Measurements from ENCODE around the gene KIAA0930. TPM values are rescaled to one million over a fixed set of nuclear protein-coding genes. Genes with fewer than 3 reads are reported as not detected.

The KIAA0930 gene
- total RNA-seq, 4 donors from 2014 or later, result 9.4 to 31.8 (median 19.6) TPM

- H3K9me3 ChIP-seq, result no peaks in the 10 kb centered on the region
- no peak for DNase-seq
- peak overlapping the region; percentile 68 to 77 for H3K27ac ChIP-seq
- H3K4me3 ChIP-seq, result no peak overlapping the region
- no peaks in the 10 kb centered on the region for H3K27me3 ChIP-seq
- intact Hi-C loops (cut with DNase I; ENCODE audit: low total_unique reads), result no loop called here
- peaks cover 1% of the 10 kb centered on the region in 2 donors for H3K4me1 ChIP-seq
- no peaks in the 10 kb centered on the region for H3K36me3 ChIP-seq
- TF ChIP-seq CTCF (IDR thresholded peaks at IDR 0.05) (no peak), POLR2A (IDR thresholded peaks at IDR 0.05) (no peak)
Measured at GRCh38 chr22:45159652-45160462, 80.8 kb downstream of the KIAA0930 start.

- intact Hi-C loops (cut with DNase I; ENCODE audit: low total_unique reads), result no loop called here
- no peaks in the 10 kb centered on the region for H3K4me1 ChIP-seq
Measured at GRCh38 chr22:45157907-45158306, 82.8 kb downstream of the KIAA0930 start.

GRCh38 chr22:45155050-45155840 is 85.4 kb downstream of the KIAA0930 start:
- H3K27ac ChIP-seq, result no peak overlapping the region
- H3K36me3 ChIP-seq, result no peaks in the 10 kb centered on the region
- H3K4me3 ChIP-seq, result no peak overlapping the region
- intact Hi-C loops (cut with DNase I; ENCODE audit: low total_unique reads), result no loop called here
- H3K4me1 ChIP-seq, result no peaks in the 10 kb centered on the region
- no peaks in the 10 kb centered on the region for H3K9me3 ChIP-seq
- no peak for DNase-seq
- no peaks in the 10 kb centered on the region for H3K27me3 ChIP-seq
- no peak for TF ChIP-seq CTCF (IDR thresholded peaks at IDR 0.05)
- no peak for TF ChIP-seq POLR2A (IDR thresholded peaks at IDR 0.05)

More at GRCh38 chr22:45157907-45158306, 82.8 kb downstream of the KIAA0930 start:
- H3K4me3 ChIP-seq, result no peak overlapping the region
- TF ChIP-seq POLR2A (IDR thresholded peaks at IDR 0.05) (no peak), CTCF (IDR thresholded peaks at IDR 0.05) (no peak)
- no peak for DNase-seq
- peak overlapping the region; percentile 68 to 77 for H3K27ac ChIP-seq
- H3K9me3 ChIP-seq, result no peaks in the 10 kb centered on the region
- H3K36me3 ChIP-seq, result no peaks in the 10 kb centered on the region
- H3K27me3 ChIP-seq, result no peaks in the 10 kb centered on the region

- no peak for DNase-seq
- Histone ChIP-seq H3K4me3 (no peak overlapping the region), H3K36me3 (no peaks in the 10 kb centered on the region), H3K27ac (no peak overlapping the region), H3K4me1 (no peaks in the 10 kb centered on the region), H3K9me3 (no peaks in the 10 kb centered on the region), H3K27me3 (no peaks in the 10 kb centered on the region)
- intact Hi-C loops (cut with DNase I; ENCODE audit: low total_unique reads), result no loop called here
- no peak for TF ChIP-seq CTCF (IDR thresholded peaks at IDR 0.05)
- no peak for TF ChIP-seq POLR2A (IDR thresholded peaks at IDR 0.05)
Measured at GRCh38 chr22:45154383-45154782, 86.3 kb downstream of the KIAA0930 start.

- no peak for DNase-seq
- Histone ChIP-seq H3K4me1 (no peaks in the 10 kb centered on the region), H3K4me3 (no peak overlapping the region), H3K27ac (no peak overlapping the region), H3K36me3 (no peaks in the 10 kb centered on the region), H3K27me3 (no peaks in the 10 kb centered on the region), H3K9me3 (no peaks in the 10 kb centered on the region)
- intact Hi-C loops (cut with DNase I; ENCODE audit: low total_unique reads), result no loop called here
- no peak for TF ChIP-seq POLR2A (IDR thresholded peaks at IDR 0.05)
- no peak for TF ChIP-seq CTCF (IDR thresholded peaks at IDR 0.05)
Measured at GRCh38 chr22:45151503-45151902, 89.2 kb downstream of the KIAA0930 start.

Data from uterus (tissue), 4 donors.